ENCODE data around the gene PARG.

PARG gene

GRCh38 chr10:49841615-49842332 lies 100.1 kb downstream of the PARG start:
- no peak for DNase-seq (ENCODE audit: insufficient read length, low spot score)
- no peak for FAIRE-seq
- TF ChIP-seq, protein P1, sequence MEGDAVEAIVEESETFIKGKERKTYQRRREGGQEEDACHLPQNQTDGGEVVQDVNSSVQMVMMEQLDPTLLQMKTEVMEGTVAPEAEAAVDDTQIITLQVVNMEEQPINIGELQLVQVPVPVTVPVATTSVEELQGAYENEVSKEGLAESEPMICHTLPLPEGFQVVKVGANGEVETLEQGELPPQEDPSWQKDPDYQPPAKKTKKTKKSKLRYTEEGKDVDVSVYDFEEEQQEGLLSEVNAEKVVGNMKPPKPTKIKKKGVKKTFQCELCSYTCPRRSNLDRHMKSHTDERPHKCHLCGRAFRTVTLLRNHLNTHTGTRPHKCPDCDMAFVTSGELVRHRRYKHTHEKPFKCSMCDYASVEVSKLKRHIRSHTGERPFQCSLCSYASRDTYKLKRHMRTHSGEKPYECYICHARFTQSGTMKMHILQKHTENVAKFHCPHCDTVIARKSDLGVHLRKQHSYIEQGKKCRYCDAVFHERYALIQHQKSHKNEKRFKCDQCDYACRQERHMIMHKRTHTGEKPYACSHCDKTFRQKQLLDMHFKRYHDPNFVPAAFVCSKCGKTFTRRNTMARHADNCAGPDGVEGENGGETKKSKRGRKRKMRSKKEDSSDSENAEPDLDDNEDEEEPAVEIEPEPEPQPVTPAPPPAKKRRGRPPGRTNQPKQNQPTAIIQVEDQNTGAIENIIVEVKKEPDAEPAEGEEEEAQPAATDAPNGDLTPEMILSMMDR (IDR thresholded peaks at IDR 0.05; ENCODE audit: insufficient read depth, missing control alignments) = no peak

GRCh38 chr10:49837685-49838084 lies 104.1 kb downstream of the PARG start:
- TF ChIP-seq, protein P1 (IDR thresholded peaks at IDR 0.05; ENCODE audit: insufficient read depth, missing control alignments) = no peak
- no peak for DNase-seq (ENCODE audit: insufficient read length, low spot score)

DNA sequence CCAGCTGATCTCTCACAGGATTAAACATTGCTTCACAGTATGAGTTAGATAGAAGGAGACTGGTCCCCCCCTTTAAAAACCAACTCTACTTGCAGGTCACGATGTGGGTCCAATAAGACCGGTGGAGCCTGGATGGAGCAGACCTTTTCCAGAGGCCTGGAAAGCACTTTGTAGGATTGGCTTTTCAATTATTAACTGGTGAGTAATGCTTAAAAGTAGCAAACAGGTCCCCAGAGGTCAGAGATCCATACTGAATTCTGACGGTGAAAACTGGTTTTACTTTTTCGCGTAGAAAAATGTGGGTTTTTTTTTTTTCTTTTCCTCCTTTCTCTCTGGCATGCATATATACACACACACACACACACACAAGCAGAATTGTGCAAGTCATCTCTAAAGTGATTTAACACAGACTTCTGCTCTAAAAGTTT lies 104.8 kb downstream of the PARG start:
- no peak for DNase-seq (ENCODE audit: insufficient read length, low spot score)
- no peak for FAIRE-seq
- TF ChIP-seq, protein P1 (IDR thresholded peaks at IDR 0.05; ENCODE audit: insufficient read depth, missing control alignments) = no peak

More at GRCh38 chr10:49837685-49838084, 104.1 kb downstream of the PARG start:
- FAIRE-seq = no peak

- TF ChIP-seq, protein P1 (IDR thresholded peaks at IDR 0.05; ENCODE audit: insufficient read depth, missing control alignments) = no peak
- FAIRE-seq = no peak
- no peak for DNase-seq (ENCODE audit: insufficient read length, low spot score)
Observed at GRCh38 chr10:49834976-49835375, 106.9 kb downstream of the PARG start.

DNA sequence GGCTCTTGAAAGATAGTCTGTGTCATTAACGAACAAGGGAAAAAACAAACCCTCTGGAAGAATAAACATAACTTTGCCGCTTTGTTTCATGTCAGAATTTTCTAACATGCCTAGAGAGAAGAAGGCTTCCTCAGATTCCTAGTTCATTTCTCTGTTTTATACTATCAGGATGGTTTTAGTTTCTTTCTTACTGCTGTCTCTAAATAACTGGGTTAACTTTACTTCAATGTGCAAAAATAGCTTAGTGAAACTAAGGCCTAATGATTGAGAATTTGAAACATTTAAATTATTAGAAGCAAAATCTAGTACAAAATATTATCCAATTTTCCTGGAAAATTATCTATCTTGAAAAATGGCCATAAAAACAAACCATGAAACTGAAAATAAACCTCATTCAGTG lies 107.6 kb downstream of the PARG start:
- DNase-seq (ENCODE audit: insufficient read length, low spot score) = no peak
- TF ChIP-seq, protein P1 (IDR thresholded peaks at IDR 0.05; ENCODE audit: insufficient read depth, missing control alignments) = no peak
- no peak for FAIRE-seq

GRCh38 chr10:49833168-49833567 lies 108.7 kb downstream of the PARG start:
- DNase-seq (ENCODE audit: insufficient read length, low spot score) (no peak), FAIRE-seq (no peak)
- TF ChIP-seq, protein P1 (IDR thresholded peaks at IDR 0.05; ENCODE audit: insufficient read depth, missing control alignments) = no peak

DNA sequence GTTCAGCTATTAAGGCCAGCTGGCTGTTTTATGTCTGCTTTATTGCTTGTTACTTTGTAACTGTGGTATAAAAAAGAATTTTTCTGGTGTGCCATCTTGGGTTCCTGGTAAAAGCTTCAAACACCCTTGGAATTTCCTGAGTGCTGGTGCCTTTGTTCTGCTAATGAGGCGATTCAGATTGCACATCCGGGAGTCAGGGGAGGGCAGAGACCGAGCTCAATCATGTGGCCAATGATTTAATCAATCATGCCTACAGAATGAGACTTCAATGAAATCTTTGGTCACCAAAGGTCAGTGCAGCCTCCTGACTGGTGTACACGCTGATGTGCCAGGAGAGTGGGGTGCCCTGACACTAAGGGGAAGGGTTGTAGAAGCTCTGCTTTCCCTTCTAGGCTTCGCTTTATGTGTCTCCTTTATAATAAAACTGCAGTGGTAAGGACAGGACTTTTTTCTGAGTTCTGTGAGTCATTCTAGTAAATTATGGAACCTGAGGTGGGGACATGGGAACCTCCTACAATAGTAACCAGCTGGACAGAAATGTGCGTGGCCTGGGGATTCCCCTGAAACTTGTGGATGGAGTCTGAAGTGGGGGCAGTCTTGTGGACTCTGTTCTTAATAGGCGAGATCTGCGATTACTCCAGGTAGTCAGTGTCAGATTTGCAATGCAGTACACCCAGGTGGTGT lies 110.3 kb downstream of the PARG start:
- FAIRE-seq = no peak
- no peak for DNase-seq (ENCODE audit: insufficient read length, low spot score)
- TF ChIP-seq, protein P1 (IDR thresholded peaks at IDR 0.05; ENCODE audit: insufficient read depth, missing control alignments) = no peak

Data from D721Med (cell line).